A172 (cell line): Measurements from ENCODE around the gene KIF12. TPM values are rescaled to one million over a fixed set of nuclear protein-coding genes. Genes with fewer than 3 reads are reported as not detected.
"Not testable (repeated sequence)": the region's sequence is repeated elsewhere in the genome, so short reads cannot be mapped to it uniquely, and the experiment has no call there.

Experiments
- DNase-seq: peaks from one replicate; pipeline ENCODE4 v3.0.0-alpha.2; 2015; ENCODE audit warnings: low spot score
- total RNA-seq: library from RNA; depleted of rRNA; stranded (reverse); fragments of >200 nt; shearing (Covaris generic); gene quantifications from 2 replicates; pipeline ENCODE4 v1.2.3, GENCODE V29; 2014; rRNA removed

Gene KIF12
- total RNA-seq, result 0.03 and 0.07 TPM in 2 replicates

GRCh38 chr9:114098936-114099668 lies at the start of gene KIF12:
Gene KIF12 (minus strand): TSS chr9:114099292. CDS start chr9:114099276, 16 bp downstream.
- DNase-seq, result no peak

DNA sequence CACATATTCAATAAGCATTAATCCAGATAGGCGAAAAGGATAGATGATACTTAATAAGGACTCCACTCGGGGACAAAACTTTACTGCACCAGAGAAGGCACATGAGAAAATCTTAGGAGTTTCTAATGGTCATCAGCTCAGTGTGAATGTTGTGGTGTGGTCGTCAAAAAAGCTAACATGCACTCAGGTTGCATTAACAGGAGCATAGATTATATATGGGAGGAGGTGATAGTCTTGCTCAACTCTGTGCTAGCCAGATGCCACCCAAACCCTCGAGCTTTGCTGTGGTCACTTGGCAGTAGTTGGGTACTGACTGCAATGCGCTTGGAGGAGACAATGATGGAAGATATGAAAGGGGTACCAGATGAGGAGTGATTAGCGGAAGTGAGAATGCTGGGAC lies 47.6 kb upstream of the KIF12 start:
- no peak for DNase-seq

GRCh38 chr9:114143234-114143633 lies 44.1 kb upstream of the KIF12 start:
- DNase-seq, result no peak

- no peak for DNase-seq
Measured at GRCh38 chr9:114141553-114142402, 42.7 kb upstream of the KIF12 start.

- DNase-seq, result no peak
Measured at GRCh38 chr9:114140850-114141249, 41.8 kb upstream of the KIF12 start.

DNA sequence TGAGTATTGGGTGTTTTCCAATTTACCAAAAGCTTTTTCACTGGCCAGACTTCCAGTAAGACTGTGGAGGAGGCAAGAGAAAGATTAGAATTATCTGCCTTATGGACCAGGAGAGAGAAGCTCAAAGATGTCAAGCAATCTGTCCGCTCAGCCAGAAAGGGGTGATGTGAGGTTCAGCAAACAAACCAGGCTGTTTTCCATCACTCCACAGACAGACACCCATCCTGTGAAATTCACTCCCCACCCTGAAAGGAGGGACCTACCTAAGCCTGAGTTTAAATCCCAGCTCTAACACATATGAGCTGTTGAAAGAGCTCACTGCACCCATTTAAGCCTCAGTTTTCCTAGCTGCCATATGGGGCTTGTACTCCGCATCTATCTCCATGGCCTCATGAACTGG lies 41.3 kb upstream of the KIF12 start:
- no peak for DNase-seq

DNA sequence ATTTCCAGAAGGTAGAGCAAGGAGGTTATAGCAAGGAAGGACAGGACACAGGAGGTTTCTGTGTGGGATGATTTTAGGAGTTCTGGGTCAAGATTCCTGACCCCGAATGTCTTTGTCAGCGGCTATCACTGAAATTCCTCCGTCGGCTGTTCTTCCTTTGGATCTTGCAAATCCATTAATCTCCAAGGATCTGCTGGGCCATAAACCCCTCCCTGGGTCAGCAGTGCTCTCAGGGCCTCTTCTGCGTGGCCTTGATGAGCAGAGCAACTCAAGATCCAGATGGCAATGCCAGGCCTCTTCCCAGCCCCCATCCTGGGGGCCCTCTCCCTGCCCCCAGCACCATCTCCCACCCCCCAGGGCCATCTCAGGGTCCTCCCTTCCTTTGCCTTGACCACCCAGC lies 40.0 kb upstream of the KIF12 start:
- no peak for DNase-seq

DNA sequence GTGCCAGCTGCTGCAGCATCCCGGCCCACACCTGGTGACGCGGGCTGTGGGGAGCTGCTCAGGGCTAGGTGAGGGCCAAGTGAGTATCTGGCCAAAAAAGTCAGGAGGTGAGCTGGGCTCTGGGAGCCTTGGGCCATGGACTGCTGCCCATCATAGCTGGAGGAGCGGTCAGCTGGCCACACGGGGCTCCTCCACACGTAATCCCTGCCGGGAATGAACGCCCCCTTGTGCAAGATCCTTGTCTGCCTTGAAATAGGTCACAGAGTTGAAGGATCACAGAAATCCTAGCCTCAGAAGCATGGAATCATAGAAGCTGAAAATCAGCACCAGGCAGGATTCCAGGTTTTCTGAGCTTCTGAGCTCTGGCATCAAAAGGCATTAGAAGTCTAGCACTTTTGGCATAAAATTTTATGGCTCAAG lies 39.5 kb upstream of the KIF12 start:
- DNase-seq, result no peak

DNA sequence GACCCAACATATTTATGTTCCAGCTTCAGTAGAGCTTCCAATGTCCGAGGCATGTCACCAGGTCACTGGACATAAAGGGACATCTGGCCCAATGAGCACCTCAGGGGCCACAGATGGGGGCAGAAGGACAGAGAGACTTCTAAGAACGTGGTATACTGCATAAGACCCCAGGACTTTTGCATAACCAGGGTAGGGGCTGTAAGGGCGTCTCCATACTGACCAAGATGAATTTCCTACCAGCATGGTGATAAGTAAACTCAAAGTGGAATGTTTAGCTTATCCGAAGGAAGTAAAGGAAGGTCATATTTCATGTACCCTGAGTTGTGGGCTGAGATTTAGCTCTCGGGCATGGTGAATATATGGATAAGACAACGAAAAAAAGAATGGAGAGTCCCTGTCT lies 38.7 kb upstream of the KIF12 start:
- DNase-seq, result no peak

DNA sequence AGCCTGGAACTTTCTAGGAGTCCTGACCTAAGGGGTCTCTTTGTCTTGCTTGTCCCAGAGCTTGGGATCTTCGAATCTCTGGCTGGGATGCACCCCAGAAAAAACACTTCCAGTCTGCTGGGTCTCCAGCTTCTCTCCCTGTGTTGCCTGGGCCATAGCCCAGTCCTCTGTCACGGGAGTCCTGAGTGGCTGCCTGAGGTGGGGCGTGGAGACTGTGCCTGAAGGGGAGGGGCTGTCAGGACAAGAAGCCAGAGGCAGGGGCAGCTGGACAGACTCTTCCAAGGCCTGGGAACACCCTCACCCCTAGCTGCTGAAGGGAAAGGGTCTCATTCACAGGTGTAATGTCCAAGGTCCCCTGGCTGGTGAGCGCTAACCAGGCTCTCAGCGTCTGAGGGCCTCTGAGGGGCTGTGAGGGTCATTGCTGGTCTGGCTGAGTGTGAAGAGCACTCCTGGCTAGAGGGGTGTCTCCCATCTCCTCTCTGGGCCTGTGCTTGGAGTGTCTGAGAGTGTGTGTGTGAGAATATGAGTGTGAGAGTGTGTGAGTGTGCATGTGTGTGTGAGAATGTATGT lies 35.8 kb upstream of the KIF12 start:
- no peak for DNase-seq

DNA sequence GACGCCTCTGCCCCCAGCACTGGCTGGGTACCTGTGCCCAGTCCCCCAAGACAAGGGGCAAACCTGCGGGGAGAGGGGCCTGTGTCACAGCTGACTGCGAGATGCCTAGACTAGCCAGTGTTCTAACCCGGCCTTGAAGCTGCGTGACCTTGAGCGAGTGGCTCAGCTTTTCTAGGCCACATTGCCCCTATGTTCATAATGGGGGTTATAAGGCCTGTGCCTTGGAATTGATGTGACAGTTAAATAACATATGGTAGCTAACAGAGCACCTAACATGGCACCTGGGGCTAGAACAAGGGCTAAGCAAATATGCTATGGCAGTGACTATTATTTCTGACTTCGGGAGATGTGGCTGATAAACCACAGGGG lies 33.4 kb upstream of the KIF12 start:
- no peak for DNase-seq

DNA sequence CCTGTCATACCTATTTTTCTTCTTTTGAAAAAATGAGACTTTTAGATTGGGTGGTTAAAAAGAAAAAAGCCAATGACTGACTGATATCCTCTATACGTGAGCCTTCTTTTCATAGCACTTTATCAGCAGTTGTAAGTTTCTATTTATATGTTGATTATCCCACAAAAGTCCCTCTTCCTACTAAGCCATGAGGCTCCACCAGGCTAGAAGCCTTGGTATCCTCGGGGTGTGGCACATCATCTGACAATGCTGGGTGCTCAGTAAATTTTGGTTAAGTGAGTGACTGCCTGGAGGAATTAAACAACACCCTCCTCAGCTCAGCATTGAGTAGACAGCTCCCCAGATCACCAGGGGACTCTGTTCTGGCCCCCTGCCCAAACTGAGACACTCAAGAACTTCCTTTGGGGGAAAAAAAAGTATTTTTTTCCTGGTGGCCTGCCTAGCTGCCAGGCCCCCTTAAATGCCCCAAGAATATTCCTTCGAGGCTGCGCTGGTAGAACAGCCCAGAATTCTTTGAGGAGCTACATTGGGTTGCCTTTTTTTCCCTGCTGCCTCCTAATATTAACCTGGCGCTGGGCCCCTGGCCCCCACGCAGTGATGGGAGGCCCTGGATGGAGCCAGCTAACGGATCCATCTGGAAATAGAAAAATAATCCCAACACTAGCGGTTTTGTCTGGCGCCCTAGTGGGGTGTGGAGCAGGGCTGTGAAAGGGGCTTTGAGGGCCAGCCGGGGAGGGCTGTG lies 32.9 kb upstream of the KIF12 start:
- DNase-seq, result no peak

- no peak for DNase-seq
Measured at GRCh38 chr9:114130624-114131277, 31.7 kb upstream of the KIF12 start.

DNA sequence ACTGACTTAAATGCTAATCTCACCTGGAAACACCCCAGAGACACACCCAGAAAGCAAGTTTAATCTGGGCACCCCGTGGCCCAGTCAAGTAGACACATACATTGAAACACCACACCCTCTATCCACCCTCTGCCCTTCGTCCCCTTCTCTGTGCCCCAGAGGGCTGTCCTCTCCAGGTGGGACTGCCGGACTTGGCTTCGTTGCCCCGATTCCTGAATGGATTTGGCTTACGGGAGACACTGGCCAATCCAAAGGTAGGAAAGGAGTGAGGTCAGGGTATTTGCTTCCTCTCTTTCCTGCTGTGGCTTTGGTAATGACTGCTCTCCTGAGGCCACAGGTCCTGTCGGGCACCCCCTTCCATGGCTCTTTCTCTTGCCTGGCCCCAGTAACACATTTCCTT lies 31.0 kb upstream of the KIF12 start:
- DNase-seq, result no peak

GRCh38 chr9:114128759-114129158 lies 29.7 kb upstream of the KIF12 start:
- not testable (repeated sequence) for DNase-seq

DNA sequence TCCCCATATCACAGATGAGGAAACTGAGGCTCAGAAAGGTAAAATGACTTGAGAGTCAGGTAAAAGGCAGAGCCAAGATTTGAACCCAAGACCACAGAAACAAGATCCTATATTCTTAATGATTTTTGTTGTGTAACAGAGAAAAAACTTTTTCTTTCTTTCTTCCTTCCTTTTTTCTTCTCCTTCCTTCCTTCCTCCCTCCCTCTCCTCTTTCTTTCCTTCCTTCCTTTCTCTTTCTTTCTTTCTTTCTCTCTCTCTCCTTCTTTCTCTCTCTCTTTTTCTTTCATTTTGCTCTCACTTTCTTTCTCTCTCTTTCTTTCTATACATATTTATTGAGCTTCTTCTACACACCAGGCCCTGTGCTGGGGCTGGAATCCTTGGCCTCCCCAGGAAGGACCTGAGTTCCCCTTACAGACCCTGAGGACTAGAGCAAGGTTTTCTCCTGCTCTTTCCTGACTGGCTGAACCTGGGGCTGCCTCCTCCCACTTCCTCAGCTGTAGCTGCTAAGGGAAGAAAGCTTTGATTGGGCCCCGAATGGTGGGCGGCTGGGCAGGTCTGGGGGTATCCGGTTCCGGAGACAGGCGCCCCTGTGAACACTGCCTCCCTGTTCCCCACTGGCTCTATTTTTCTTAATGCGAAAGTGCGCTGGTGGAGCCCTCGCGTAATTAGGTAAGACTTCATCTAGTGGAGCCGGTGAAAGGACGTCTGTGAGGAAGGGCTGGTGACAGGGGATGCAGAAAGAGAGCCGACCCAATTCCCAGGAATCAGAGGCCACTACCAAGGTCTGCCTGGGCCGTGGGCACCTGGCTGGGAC lies 27.4 kb upstream of the KIF12 start:
- no peak for DNase-seq

- no peak for DNase-seq
Measured at GRCh38 chr9:114125476-114126013, 26.5 kb upstream of the KIF12 start.

DNA sequence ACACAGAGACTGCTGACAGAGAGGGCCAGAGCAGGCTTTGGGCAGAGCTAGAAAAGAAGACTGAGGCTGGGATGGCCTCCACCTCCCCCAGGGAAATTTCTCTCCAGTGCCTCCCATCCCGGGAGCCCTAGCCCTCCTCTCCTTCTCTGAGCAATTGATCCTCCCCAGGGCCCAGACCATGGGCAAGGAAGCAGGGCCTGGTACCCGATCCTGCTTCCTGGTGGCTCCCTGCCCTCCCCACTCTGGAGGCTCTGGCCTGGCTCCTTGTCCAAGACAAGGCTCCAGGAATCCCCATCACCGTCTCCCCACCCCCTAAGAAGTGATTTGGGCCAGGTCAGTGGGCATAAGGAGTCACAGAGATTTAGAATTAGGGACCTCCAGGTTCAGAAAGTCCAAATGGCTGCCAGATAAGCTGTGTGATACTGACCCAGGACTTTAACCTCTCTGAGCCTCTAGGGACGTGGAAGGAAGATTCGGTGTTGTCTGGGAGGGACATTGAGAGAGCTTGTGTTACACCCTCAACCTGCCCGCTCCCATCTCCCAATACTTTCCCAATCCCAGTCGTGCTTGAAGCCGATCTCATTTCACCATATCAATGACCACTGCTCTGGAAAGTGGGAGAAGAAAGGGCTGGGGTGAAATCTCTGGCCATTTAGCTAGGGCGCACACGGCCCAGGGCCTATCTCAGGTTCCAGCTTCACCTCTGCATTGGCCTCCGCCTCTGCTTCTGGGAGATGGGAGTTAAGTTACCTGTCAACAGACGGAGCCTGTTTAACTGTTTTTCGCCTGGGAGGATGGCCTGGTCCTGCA lies 25.8 kb upstream of the KIF12 start:
- no peak for DNase-seq

DNA sequence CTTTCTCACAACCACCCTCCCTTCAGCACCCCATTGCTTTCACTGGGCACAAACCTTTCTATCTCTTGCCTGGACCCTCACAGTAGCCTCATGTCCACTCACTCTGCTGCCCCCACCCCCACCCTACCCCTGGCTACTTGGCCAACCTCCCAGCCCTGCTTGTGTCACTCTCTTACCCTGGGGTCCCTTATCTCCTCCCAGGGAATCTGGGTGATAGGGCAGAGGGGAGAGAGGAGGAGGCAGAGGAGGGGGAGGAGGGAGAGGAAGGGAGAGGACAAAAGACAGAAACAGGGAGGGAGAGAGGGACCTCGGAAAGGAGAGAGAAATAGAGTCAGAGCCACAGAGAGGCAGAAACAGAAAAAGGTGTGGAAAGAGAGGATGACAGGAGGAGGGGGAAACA lies 25.0 kb upstream of the KIF12 start:
- DNase-seq, result no peak
